Osteocyte (in vitro differentiated cells): ENCODE measurements around the gene TRIP13. TPM values are rescaled to one million over a fixed set of nuclear protein-coding genes. Genes with fewer than 3 reads are reported as not detected.
"Not testable (repeated sequence)": the region's sequence is repeated elsewhere in the genome, so short reads cannot be mapped to it uniquely, and the experiment has no call there.

ENCODE experiments used
- DNase-seq: peaks from one replicate; pipeline ENCODE4 v3.0.0; 2021; ENCODE audit warnings: mixed read lengths; ENCODE audit not compliant: unreplicated experiment; ENCODE audit errors: extremely low spot score
- H3K27ac Mint-ChIP-seq: one replicate; pipeline ENCODE4 v1.8.0; 2021; ENCODE audit warnings: mild to moderate bottlenecking, mixed read lengths; ENCODE audit not compliant: unreplicated experiment
- H3K27me3 Mint-ChIP-seq: one replicate; pipeline ENCODE4 v1.8.0; 2021; ENCODE audit warnings: mixed read lengths; ENCODE audit not compliant: unreplicated experiment
- H3K36me3 Mint-ChIP-seq: one replicate; pipeline ENCODE4 v1.8.0; 2021; ENCODE audit warnings: mixed read lengths; ENCODE audit not compliant: unreplicated experiment
- H3K4me1 Mint-ChIP-seq: one replicate; pipeline ENCODE4 v1.8.0; 2021; ENCODE audit warnings: mixed read lengths; ENCODE audit not compliant: unreplicated experiment
- H3K4me3 Mint-ChIP-seq: one replicate; pipeline ENCODE4 v1.8.0; 2021; ENCODE audit warnings: mild to moderate bottlenecking, moderate library complexity, mixed read lengths; ENCODE audit not compliant: unreplicated experiment
- H3K9me3 Mint-ChIP-seq: one replicate; pipeline ENCODE4 v1.8.0; 2021; ENCODE audit warnings: mixed read lengths; ENCODE audit not compliant: unreplicated experiment
- total RNA-seq: library from RNA; stranded (reverse); gene quantifications from 2 replicates; pipeline ENCODE4 v1.2.1, GENCODE V29; 2021
- TF ChIP-seq, protein P1 (sequence below): fragments of 200-600 bp; sonication (generic); IDR thresholded peaks from 2 replicates; pipeline ENCODE4 v1.5.0; 2021; ENCODE audit warnings: antibody characterized with exemption, mild to moderate bottlenecking, moderate library complexity

Gene TRIP13
- total RNA-seq, 1 donor from 2014 or later: 6.9 TPM

DNA sequence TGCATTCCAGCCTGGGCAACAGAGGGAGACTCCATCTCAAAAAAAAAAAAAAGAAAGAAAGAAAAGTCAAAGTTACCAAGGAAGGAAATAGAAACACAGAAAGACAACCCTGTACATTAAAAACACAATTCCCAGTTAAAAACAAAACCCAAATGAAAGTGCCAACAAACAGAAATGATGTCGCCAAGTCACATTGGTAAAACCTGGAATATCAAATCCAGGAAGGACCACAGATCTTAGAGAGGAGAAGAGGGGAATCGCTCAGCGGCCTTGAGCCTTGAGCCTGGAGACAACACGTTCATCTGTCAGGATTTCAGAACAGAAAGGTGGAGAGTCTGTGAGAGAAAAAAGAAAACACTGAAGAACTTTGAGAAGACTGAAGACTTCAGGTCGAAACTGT is 40.7 kb upstream of the TRIP13 start:
- peak overlapping the region; percentile 17 for H3K27ac Mint-ChIP-seq
- H3K36me3 Mint-ChIP-seq: no peaks in the 10 kb centered on the region

DNA sequence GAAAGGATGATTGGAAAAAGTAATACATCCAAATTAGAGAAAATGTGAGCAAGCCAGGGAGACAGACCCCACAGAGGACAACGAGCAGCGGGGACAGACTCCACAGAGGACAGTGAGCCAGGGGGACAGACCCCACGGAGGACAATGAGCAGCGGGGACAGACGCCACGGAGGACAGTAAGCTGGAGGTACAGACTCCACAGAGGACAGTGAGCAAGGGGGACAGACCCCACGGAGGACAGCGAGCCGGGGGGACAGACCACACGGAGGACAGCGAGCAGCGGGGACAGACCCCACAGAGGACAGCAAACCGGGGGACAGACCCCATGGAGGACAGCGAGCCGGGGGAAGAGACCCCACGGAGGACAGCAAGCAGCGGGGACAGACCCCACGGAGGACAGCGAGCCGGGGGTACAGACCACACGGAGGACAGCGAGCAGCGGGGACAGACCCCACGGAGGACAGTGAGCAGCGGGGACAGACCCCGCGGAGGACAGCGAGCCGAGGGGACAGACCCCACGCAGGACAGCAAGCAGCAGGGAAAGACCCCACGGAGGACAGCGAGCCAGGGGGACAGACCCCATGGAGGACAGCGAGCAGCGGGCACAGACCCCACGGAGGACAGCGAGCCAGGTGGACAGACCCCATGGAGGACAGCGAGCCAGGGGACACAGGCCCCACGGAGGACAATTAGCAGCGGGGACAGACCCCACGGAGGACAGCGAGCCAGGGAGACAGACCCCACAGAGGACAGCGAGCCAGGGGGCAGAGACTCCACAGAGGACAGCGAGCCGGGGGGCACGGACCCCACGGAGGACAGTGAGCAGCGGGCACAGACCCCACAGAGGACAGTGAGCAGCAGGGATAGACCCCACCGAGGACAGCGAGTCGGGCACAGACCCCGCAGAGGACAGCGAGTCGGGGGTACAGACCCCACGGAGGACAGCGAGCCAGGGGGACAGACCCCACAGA is 40.0 kb upstream of the TRIP13 start:
- H3K4me1 Mint-ChIP-seq: no peaks in the 10 kb centered on the region
- no peaks in the 10 kb centered on the region for H3K9me3 Mint-ChIP-seq
- TF ChIP-seq, protein P1, sequence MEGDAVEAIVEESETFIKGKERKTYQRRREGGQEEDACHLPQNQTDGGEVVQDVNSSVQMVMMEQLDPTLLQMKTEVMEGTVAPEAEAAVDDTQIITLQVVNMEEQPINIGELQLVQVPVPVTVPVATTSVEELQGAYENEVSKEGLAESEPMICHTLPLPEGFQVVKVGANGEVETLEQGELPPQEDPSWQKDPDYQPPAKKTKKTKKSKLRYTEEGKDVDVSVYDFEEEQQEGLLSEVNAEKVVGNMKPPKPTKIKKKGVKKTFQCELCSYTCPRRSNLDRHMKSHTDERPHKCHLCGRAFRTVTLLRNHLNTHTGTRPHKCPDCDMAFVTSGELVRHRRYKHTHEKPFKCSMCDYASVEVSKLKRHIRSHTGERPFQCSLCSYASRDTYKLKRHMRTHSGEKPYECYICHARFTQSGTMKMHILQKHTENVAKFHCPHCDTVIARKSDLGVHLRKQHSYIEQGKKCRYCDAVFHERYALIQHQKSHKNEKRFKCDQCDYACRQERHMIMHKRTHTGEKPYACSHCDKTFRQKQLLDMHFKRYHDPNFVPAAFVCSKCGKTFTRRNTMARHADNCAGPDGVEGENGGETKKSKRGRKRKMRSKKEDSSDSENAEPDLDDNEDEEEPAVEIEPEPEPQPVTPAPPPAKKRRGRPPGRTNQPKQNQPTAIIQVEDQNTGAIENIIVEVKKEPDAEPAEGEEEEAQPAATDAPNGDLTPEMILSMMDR: no peak
- H3K27me3 Mint-ChIP-seq: peaks cover 6% of the 10 kb centered on the region
- no peak overlapping the region for H3K4me3 Mint-ChIP-seq
- H3K36me3 Mint-ChIP-seq: no peaks in the 10 kb centered on the region
- DNase-seq: no peak
- no peak overlapping the region for H3K27ac Mint-ChIP-seq

More for the DNA sequence above, 40.7 kb upstream of the TRIP13 start:
- H3K27me3 Mint-ChIP-seq: peaks cover 6% of the 10 kb centered on the region
- H3K4me3 Mint-ChIP-seq: no peak overlapping the region
- no peaks in the 10 kb centered on the region for H3K4me1 Mint-ChIP-seq
- TF ChIP-seq, protein P1: no peak
- DNase-seq: no peak
- no peaks in the 10 kb centered on the region for H3K9me3 Mint-ChIP-seq

DNA sequence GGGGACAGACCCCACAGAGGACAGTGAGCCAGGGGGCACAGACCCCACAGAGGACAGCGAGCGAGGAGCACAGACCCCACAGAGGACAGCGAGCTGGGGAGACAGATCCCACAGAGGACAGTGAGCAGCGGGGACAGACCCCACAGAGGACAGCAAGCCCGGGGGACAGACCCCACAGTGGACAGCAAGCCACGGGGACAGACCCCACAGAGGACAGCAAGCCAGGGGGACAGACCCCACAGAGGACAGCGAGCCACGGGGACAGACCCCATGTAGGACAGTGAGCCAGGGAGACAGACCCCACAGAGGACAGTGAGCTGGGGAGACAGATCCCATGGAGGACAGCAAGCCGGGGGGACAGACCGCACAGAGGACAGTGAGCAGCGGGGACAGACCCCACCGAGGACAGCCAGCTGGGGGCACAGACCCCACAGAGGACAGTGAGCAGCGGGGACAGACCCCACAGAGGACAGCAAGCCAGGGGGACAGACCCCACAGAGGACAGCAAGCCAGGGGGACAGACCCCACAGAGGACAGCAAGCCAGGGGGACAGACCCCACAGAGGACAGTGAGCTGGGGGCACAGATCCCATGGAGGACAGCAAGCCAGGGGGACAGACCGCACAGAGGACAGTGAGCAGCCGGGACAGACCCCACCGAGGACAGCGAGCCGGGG is 39.1 kb upstream of the TRIP13 start:
- H3K4me3 Mint-ChIP-seq, H3K4me1 Mint-ChIP-seq, H3K27me3 Mint-ChIP-seq, H3K27ac Mint-ChIP-seq, DNase-seq, H3K9me3 Mint-ChIP-seq, H3K36me3 Mint-ChIP-seq: not testable (repeated sequence)

DNA sequence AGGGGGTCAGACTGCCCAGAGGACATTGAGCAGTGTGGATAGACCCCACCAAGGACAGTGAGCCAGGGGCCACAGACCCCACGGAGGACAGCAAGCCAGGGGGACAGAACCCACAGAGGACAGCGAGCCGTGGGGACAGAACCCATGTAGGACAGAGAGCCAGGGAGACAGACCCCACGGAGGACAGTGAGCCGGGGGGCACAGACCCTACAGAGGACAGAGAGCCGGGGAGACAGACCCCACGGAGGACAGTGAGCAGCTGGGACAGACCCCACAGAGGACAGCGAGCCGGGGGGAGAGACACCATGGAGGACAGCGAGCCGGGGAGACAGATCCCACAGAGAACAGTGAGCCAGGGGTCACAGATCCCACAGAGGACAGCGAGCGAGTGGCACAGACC is 38.5 kb upstream of the TRIP13 start:
- no peak for DNase-seq
- Mint-ChIP-seq H3K36me3 (no peaks in the 10 kb centered on the region), H3K4me3 (no peak overlapping the region), H3K27ac (no peak overlapping the region), H3K27me3 (peaks cover 6% of the 10 kb centered on the region), H3K9me3 (no peaks in the 10 kb centered on the region), H3K4me1 (no peaks in the 10 kb centered on the region)
- TF ChIP-seq, protein P1: no peak

DNA sequence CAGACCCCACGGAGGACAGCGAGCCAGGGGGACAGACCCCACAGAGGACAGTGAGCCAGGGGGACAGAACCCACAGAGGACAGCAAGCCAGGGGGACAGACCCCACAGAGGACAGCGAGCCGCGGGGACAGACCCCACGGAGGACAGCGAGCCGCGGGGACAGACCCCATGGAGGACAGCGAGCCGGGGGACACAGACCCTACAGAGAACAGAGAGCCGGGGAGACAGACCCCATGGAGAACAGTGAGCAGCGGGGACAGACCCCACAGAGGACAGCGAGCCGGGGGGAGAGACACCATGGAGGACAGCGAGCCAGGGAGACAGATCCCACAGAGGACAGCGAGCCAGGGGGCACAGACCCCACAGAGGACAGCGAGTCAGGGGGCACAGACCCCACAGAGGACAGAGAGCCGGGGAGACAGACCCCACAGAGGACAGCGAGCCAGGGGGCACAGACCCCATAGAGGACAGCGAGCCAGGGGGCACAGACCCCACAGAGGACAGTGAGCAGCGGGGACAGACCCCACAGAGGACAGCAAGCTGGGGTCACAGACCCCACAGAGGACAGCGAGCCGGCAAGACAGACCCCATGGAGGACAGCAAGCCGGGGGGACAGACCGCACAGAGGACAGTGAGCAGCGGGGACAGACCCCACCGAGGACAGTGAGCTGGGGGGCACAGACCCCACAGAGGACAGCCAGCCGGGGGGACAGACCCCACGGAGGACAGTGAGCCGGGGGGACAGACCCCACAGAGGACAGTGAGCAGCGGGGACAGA is 37.5 kb upstream of the TRIP13 start:
- H3K9me3 Mint-ChIP-seq: no peaks in the 10 kb centered on the region
- DNase-seq: no peak
- H3K4me1 Mint-ChIP-seq: no peaks in the 10 kb centered on the region
- TF ChIP-seq, protein P1: no peak
- H3K27me3 Mint-ChIP-seq: peaks cover 6% of the 10 kb centered on the region
- no peak overlapping the region for H3K4me3 Mint-ChIP-seq
- H3K27ac Mint-ChIP-seq: no peak overlapping the region
- no peaks in the 10 kb centered on the region for H3K36me3 Mint-ChIP-seq
